GM12878 (cell line): Measurements from ENCODE around the gene PHF23. TPM values are rescaled to one million over a fixed set of nuclear protein-coding genes. Genes with fewer than 3 reads are reported as not detected.

Experiments
- ATAC-seq: fragments of 200-7000 bp; cut with Tn5 transposase; 3 replicates; pipeline ENCODE4 v1.9.1; 2020; ENCODE audit warnings: mild to moderate bottlenecking, moderate library complexity
- BruUV-seq: library from RNA; stranded (reverse); fragments of 400-500 nt; replicated peaks from 2 replicates; lab custom pipeline; 2021; lab: Mats Ljungman, UMichigan
- CTCF ChIA-PET: fragments of 300-600 bp; sonication (Branson Sonifier 250); formaldehyde crosslinking; extraction: SDS; loops from one replicate; lab custom pipeline; 2021; ENCODE audit warnings: inconsistent platforms; lab: Yijun Ruan, JAX
- POLR2A ChIA-PET: fragments of 350-600 bp; formaldehyde crosslinking; extraction: SDS; loops from one replicate; lab custom pipeline; 2021; ENCODE audit warnings: inconsistent platforms; lab: Charles Lee
- RAD21 ChIA-PET: fragments of 300-600 bp; sonication (Branson Sonifier 250); formaldehyde crosslinking; loops from one replicate; lab custom pipeline; 2023; ENCODE audit warnings: antibody characterized with exemption; ENCODE audit not compliant: unreplicated experiment; lab: Charles Lee
- SMC1A ChIA-PET: fragments of 300-600 bp; sonication (Branson Sonifier 250); formaldehyde crosslinking; loops from one replicate; lab custom pipeline; 2023; ENCODE audit not compliant: unreplicated experiment, uncharacterized antibody; lab: Charles Lee
- DNase-seq: peaks from one replicate; pipeline ENCODE4 v3.0.0-alpha.2; 2011; ENCODE audit warnings: low read depth, low spot score
- FAIRE-seq: peaks from 3 replicates; lab custom pipeline; 2011; peaks lifted over from hg19 to GRCh38; lab: Jason Lieb, UNC
- H2AFZ ChIP-seq: 2 replicates; pipeline ENCODE4 v1.6.0; 2011; ENCODE audit warnings: low read depth, low read length, control low read depth; ENCODE audit not compliant: control insufficient read depth
- H3K27ac ChIP-seq: 2 replicates; pipeline ENCODE4 v1.5.1; 2011; ENCODE audit warnings: control low read depth; ENCODE audit not compliant: control insufficient read depth, insufficient read depth
- H3K27me3 ChIP-seq, 2 experiments: replicated peaks in 1 of 2; 2 replicates each; pipeline versions ENCODE4 v1.6.0 to v1.6.1; 2011; ENCODE audit warnings: low read length in 1 of 2; ENCODE audit not compliant: control insufficient read depth in 2 of 2, insufficient read depth in 2 of 2
- H3K36me3 ChIP-seq, 2 experiments: 2 replicates each; pipeline ENCODE4 v1.5.1; 2011; ENCODE audit warnings: low read length in 1 of 2; ENCODE audit not compliant: control insufficient read depth in 2 of 2, insufficient read depth in 2 of 2
- H3K4me1 ChIP-seq: 2 replicates; pipeline ENCODE4 v1.6.1; 2011; ENCODE audit warnings: mild to moderate bottlenecking, low read length, moderate library complexity, mixed read lengths; ENCODE audit not compliant: control insufficient read depth, insufficient read depth
- H3K4me2 ChIP-seq: 2 replicates; pipeline ENCODE4 v1.6.0; 2011; ENCODE audit warnings: control low read depth; ENCODE audit not compliant: control insufficient read depth, insufficient read depth
- H3K4me3 ChIP-seq: fragments of 200-600 bp; sonication (generic); 2 replicates; pipeline ENCODE4 v1.5.1; 2016
- H3K79me2 ChIP-seq: 2 replicates; pipeline ENCODE4 v1.6.0; 2011; ENCODE audit warnings: low read length; ENCODE audit not compliant: control insufficient read depth, insufficient read depth
- H3K9ac ChIP-seq: 2 replicates; pipeline ENCODE4 v1.8.0; 2011; ENCODE audit warnings: low read length, control low read depth, mixed read lengths; ENCODE audit not compliant: control insufficient read depth, insufficient read depth
- H3K9me3 ChIP-seq: replicated peaks from 3 replicates; pipeline ENCODE4 v1.5.1; 2011; ENCODE audit warnings: mild to moderate bottlenecking, low read length; ENCODE audit not compliant: control insufficient read depth, insufficient read depth
- H4K20me1 ChIP-seq: 2 replicates; pipeline ENCODE4 v1.6.0; 2011; ENCODE audit not compliant: control insufficient read depth, insufficient read depth
- BCL3 ChIP-seq: IDR thresholded peaks from 2 replicates; pipeline ENCODE4 v1.6.1; 2011; ENCODE audit warnings: borderline replicate concordance, low read depth, mild to moderate bottlenecking, moderate library complexity, low read length; ENCODE audit not compliant: insufficient read depth, poor library complexity, severe bottlenecking
- BMI1 ChIP-seq: fragments of 450-650 bp; IDR thresholded peaks from 2 replicates; pipeline ENCODE4 v1.6.1; 2016; ENCODE audit warnings: mild to moderate bottlenecking, moderate library complexity, borderline replicate concordance
- CBFB ChIP-seq: IDR thresholded peaks from 2 replicates; pipeline ENCODE4 v1.6.1; 2016; ENCODE audit warnings: antibody characterized with exemption, low read depth
- HCFC1 ChIP-seq: fragments of 150-350 bp; IDR thresholded peaks from 2 replicates; pipeline ENCODE4 v1.6.1; 2014; ENCODE audit warnings: low read length
- HDAC6 ChIP-seq: fragments of 200-600 bp; sonication (generic); IDR thresholded peaks from one replicate; pipeline ENCODE4 v1.8.0; 2017; ENCODE audit warnings: antibody characterized with exemption; ENCODE audit not compliant: unreplicated experiment
- HDGF ChIP-seq: fragments of 450-650 bp; IDR thresholded peaks from 2 replicates; pipeline ENCODE4 v1.6.1; 2016; ENCODE audit warnings: antibody characterized with exemption
- IKZF1 ChIP-seq: fragments of 450-650 bp; conservative IDR thresholded peaks from 2 replicates; pipeline ENCODE4 v1.6.1; 2017; ENCODE audit warnings: antibody characterized with exemption, mild to moderate bottlenecking
- LARP7 ChIP-seq: fragments of 450-650 bp; IDR thresholded peaks from 2 replicates; pipeline ENCODE4 v1.6.1; 2017; ENCODE audit warnings: mild to moderate bottlenecking
- MLLT1 ChIP-seq: fragments of 450-650 bp; IDR thresholded peaks from 2 replicates; pipeline ENCODE4 v1.6.1; 2016; ENCODE audit warnings: mild to moderate bottlenecking
- RBBP5 ChIP-seq: fragments of 200-600 bp; sonication (generic); conservative IDR thresholded peaks from 2 replicates; pipeline ENCODE4 v1.6.1; 2016
- STAT1 ChIP-seq: fragments of 450-650 bp; conservative IDR thresholded peaks from 2 replicates; pipeline ENCODE4 v1.6.1; 2014; ENCODE audit warnings: antibody characterized with exemption, mild to moderate bottlenecking
- TCF3 ChIP-seq: IDR thresholded peaks from 2 replicates; pipeline ENCODE4 v1.6.1; 2012; ENCODE audit warnings: low read depth, mild to moderate bottlenecking, low read length, borderline replicate concordance; ENCODE audit not compliant: insufficient read depth
- USF1 ChIP-seq: IDR thresholded peaks from 2 replicates; pipeline ENCODE4 v1.6.1; 2011; ENCODE audit warnings: borderline replicate concordance, low read depth, mild to moderate bottlenecking, moderate library complexity, mixed read lengths, low read length; ENCODE audit not compliant: insufficient read depth; ENCODE audit errors: extremely low read length
- YY1 ChIP-seq: IDR thresholded peaks from 2 replicates; pipeline ENCODE4 v1.6.1; 2011; ENCODE audit warnings: low read depth, mild to moderate bottlenecking, low read length
- WGBS: methylation state at CpG from one replicate; pipeline ENCODE4 v1.1.6; 2016; ENCODE audit warnings: low lambda C conversion rate; ENCODE audit not compliant: insufficient replicate concordance, insufficient coverage; ENCODE audit errors: missing lambda C conversion rate; 5-methylcytosine and 5-hydroxymethylcytosine counted together
- in situ Hi-C: fragments of 300-500 bp; cut with MboI; formaldehyde crosslinking; loops from 9 replicates; pipeline ENCODE4 v1.14.3; 2018; ENCODE audit warnings: mixed read lengths
- intact Hi-C: fragments of 100-400 bp; cut with micrococcal nuclease; formaldehyde crosslinking; loops from one replicate; pipeline ENCODE4 v1.14.2; 2022; ENCODE audit not compliant: unreplicated experiment
- polyA plus RNA-seq, 11 experiments: library from polyadenylated mRNA; depleted of rRNA in 4 of 11; unstranded in 6 of 11; stranded (reverse) in 5 of 11; fragments of >200 nt; fragmentation: Nextera tagmentation in 4 of 11; fragmentation: Illumina TruSeq in 1 of 11; extraction: Ambion mirVana in 4 of 11; extraction: Trizol in 1 of 11; gene quantifications; 1 replicate in 1 of 11; 2 replicates in 10 of 11; pipeline versions ENCODE4 v1.2.1 to v1.2.3, GENCODE V29; 2011 to 2016; ENCODE audit warnings: inconsistent platforms in 2 of 11, missing spikeins in 2 of 11, low read depth in 1 of 11
- total RNA-seq, 4 experiments: library from RNA; depleted of rRNA in 3 of 4; stranded (reverse); fragments of >200 nt in 3 of 4; fragmentation: Illumina TruSeq in 1 of 4; extraction: Trizol in 1 of 4; gene quantifications; 2 replicates each; pipeline versions ENCODE4 v1.2.1 to v1.2.3, GENCODE V29; 2013 to 2021

PHF23 gene
- total and polyA plus RNA-seq, 10 of the 15 experiments (the other 5 are each of a cell fraction or from before 2014, with no cell fraction given) = 8.2 to 84.8 (median 32.6) TPM

DNA sequence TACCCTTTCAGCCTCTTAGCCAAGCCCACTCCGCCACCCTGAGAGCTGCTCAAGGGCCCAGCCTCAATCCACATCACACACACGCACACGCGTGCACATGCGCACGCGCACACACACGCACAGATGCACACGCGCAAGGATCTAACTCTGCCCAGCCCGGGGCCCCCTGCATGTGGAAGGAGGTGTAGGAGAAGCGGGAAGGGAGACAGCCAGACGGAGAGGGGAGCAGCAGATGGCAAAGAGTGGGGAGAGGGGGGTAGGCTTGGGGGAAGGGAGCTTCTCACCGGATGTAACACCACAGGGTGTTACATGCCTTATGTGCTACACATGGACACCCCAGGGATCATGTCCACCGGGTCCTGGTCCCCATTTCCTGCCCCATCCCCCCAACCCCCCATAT, 34.9 kb downstream of the PHF23 start:
- Histone ChIP-seq H4K20me1 (no peaks in the 10 kb centered on the region), H3K27me3 (no peaks in the 10 kb centered on the region), H3K4me2 (peak overlapping the region; percentile 88), H3K4me3 (peak overlapping the region; percentile 68), H3K4me1 (peaks cover 6% of the 10 kb centered on the region; the same call in 1 of the 2 replicates), H3K27ac (no peak overlapping the region), H3K36me3 (no peaks in the 10 kb centered on the region), H3K9me3 (no peaks in the 10 kb centered on the region), H3K79me2 (no peaks in the 10 kb centered on the region), H3K9ac (no peak overlapping the region), H2AFZ (no peak overlapping the region)
- no TSS peak for BruUV-seq
- no peak for DNase-seq
- ChIA-PET CTCF (no interaction called here), RAD21 (no interaction called here), POLR2A (interaction anchor here (0.6 kb wide), 1 partner anchor 59 kb away, joined by 6 read pairs; no protein-coding TSS in a partner anchor), SMC1A (no interaction called here)
- no peak for FAIRE-seq
- WGBS = 84% methylated on average over 14 of the region's 15 CpGs
- in situ Hi-C loops (no loop called here), intact Hi-C loops (no loop called here)
- peak; percentile 5; the same call in 2 of the 3 replicates for ATAC-seq
- peak; percentile 62 for TF ChIP-seq BCL3
- no peak for TF ChIP-seq LARP7

- TSS peak; percentile 66 for BruUV-seq
- DNase-seq = no peak
- FAIRE-seq = no peak
- no peaks in the 10 kb centered on the region for H3K79me2 ChIP-seq
- peaks cover 6% of the 10 kb centered on the region; the same call in 1 of the 2 replicates for H3K4me1 ChIP-seq
- no peaks in the 10 kb centered on the region for H3K27me3 ChIP-seq
- H3K9ac ChIP-seq = no peak overlapping the region
- H3K27ac ChIP-seq = no peak overlapping the region
- ChIA-PET POLR2A (no interaction called here), CTCF (interaction anchor here (1.2 kb wide), 1 partner anchor 17 kb away, joined by 4 read pairs; no protein-coding TSS in a partner anchor), SMC1A (interaction anchor here (1.3 kb wide), 1 partner anchor 78 kb away, joined by 3 read pairs; the partner anchor contains the start of gene SLC2A4), RAD21 (no interaction called here)
- intact Hi-C loops (no loop called here), in situ Hi-C loops (no loop called here)
- H3K36me3 ChIP-seq = no peaks in the 10 kb centered on the region
- ATAC-seq = no peak
- no peaks in the 10 kb centered on the region for H3K9me3 ChIP-seq
- H4K20me1 ChIP-seq = no peaks in the 10 kb centered on the region
- no peak overlapping the region for H3K4me3 ChIP-seq
- 92% methylated on average over 16 of the region's 16 CpGs for WGBS
- H3K4me2 ChIP-seq = no peak overlapping the region
- H2AFZ ChIP-seq = no peak overlapping the region
- TF ChIP-seq HDGF (no peak), STAT1 (no peak), BMI1 (no peak), MLLT1 (no peak), HDAC6 (no peak), TCF3 (no peak), USF1 (no peak), RBBP5 (no peak), YY1 (no peak), IKZF1 (no peak), CBFB (no peak), HCFC1 (no peak)
Observed at GRCh38 chr17:7203391-7203790, 35.9 kb downstream of the PHF23 start.
